OCI-LY1 (cell line): ENCODE results near the gene COX6B2.

Experiments
- EZH2 ChIP-seq: fragments of 200-600 bp; sonication (generic), shearing (Covaris generic); IDR thresholded peaks from 2 replicates; pipeline ENCODE4 v1.8.0; 2017; ENCODE audit warnings: borderline replicate concordance, mixed run types, mild to moderate bottlenecking, antibody characterized with exemption, low read length, moderate library complexity, mixed read lengths
- TF ChIP-seq, protein P1 (sequence below): fragments of 200-600 bp; sonication (generic), shearing (Covaris generic); IDR thresholded peaks from 2 replicates; pipeline ENCODE4 v1.5.1; 2017; ENCODE audit warnings: mild to moderate bottlenecking, antibody characterized with exemption, low read length, moderate library complexity, mixed read lengths

DNA sequence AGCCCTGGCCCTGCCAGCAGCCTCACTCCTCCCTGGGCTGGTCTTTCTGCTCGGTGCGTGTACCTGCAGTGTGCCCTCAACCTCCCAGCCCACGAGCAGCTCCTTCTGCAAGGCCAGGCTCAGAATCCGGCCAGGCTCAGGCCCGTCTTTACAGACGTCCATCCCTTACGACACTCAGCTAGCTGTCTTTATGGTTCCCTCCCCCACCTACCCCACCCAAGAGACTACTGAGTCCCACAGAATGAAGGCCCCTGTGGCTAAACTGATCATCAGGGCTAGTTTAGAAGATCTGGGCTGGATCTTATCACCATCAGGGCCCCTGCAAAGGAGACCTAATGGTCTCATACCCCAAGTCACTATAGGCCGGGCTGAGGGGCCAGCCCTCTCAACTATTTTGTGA lies 40.1 kb downstream of the COX6B2 start:
- TF ChIP-seq, protein P1, sequence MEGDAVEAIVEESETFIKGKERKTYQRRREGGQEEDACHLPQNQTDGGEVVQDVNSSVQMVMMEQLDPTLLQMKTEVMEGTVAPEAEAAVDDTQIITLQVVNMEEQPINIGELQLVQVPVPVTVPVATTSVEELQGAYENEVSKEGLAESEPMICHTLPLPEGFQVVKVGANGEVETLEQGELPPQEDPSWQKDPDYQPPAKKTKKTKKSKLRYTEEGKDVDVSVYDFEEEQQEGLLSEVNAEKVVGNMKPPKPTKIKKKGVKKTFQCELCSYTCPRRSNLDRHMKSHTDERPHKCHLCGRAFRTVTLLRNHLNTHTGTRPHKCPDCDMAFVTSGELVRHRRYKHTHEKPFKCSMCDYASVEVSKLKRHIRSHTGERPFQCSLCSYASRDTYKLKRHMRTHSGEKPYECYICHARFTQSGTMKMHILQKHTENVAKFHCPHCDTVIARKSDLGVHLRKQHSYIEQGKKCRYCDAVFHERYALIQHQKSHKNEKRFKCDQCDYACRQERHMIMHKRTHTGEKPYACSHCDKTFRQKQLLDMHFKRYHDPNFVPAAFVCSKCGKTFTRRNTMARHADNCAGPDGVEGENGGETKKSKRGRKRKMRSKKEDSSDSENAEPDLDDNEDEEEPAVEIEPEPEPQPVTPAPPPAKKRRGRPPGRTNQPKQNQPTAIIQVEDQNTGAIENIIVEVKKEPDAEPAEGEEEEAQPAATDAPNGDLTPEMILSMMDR = no peak
- TF ChIP-seq EZH2 = no peak
